Cardiac muscle cell (in vitro differentiated cells and primary cell): ENCODE data around the gene RNF14. TPM values are rescaled to one million over a fixed set of nuclear protein-coding genes. Genes with fewer than 3 reads are reported as not detected.

Experiments used
- DNase-seq, 2 donors: peaks; one replicate each; pipeline versions ENCODE4 v3.0.0 to v3.0.0-alpha.2; 2010 to 2017; ENCODE audit warnings: low read depth in 1 of 2, low spot score in 1 of 2
- H3K27ac ChIP-seq: fragments of 200-600 bp; sonication (generic); 2 replicates; pipeline ENCODE4 v1.5.1; 2016
- H3K27me3 ChIP-seq: fragments of 200-600 bp; sonication (generic); 2 replicates; pipeline ENCODE4 v1.6.0; 2016; ENCODE audit warnings: control low read depth
- H3K36me3 ChIP-seq: fragments of 200-600 bp; sonication (generic); 2 replicates; pipeline ENCODE4 v1.5.1; 2016; ENCODE audit warnings: control low read depth
- H3K4me1 ChIP-seq: fragments of 200-600 bp; sonication (generic); 2 replicates; pipeline ENCODE4 v1.8.1; 2017; ENCODE audit warnings: low read depth, mild to moderate bottlenecking, mixed run types
- H3K4me3 ChIP-seq: fragments of 200-600 bp; sonication (generic); 2 replicates; pipeline ENCODE4 v1.5.1; 2016; ENCODE audit warnings: mild to moderate bottlenecking
- H3K9me3 ChIP-seq: fragments of 200-600 bp; sonication (generic); 2 replicates; pipeline ENCODE4 v1.5.1; 2017; ENCODE audit warnings: low read depth, mild to moderate bottlenecking, control low read depth
- polyA plus RNA-seq: library from polyadenylated mRNA; unstranded; fragments of >200 nt; fragmentation: Nextera tagmentation; extraction: Ambion mirVana; gene quantifications from 2 replicates; pipeline ENCODE4 v1.2.1, GENCODE V29; 2016
- total RNA-seq: library from RNA; depleted of rRNA; stranded (reverse); fragments of >200 nt; gene quantifications from 2 replicates; pipeline ENCODE4 v1.2.3, GENCODE V29; 2016
- TF ChIP-seq, protein P1 (sequence below): IDR thresholded peaks from 2 replicates; pipeline ENCODE4 v1.5.1; 2012; ENCODE audit warnings: low read depth, mild to moderate bottlenecking, low read length

Gene RNF14
- total and polyA plus RNA-seq, 2 experiments from 2014 or later, result 35.4 to 69.2 TPM

DNA sequence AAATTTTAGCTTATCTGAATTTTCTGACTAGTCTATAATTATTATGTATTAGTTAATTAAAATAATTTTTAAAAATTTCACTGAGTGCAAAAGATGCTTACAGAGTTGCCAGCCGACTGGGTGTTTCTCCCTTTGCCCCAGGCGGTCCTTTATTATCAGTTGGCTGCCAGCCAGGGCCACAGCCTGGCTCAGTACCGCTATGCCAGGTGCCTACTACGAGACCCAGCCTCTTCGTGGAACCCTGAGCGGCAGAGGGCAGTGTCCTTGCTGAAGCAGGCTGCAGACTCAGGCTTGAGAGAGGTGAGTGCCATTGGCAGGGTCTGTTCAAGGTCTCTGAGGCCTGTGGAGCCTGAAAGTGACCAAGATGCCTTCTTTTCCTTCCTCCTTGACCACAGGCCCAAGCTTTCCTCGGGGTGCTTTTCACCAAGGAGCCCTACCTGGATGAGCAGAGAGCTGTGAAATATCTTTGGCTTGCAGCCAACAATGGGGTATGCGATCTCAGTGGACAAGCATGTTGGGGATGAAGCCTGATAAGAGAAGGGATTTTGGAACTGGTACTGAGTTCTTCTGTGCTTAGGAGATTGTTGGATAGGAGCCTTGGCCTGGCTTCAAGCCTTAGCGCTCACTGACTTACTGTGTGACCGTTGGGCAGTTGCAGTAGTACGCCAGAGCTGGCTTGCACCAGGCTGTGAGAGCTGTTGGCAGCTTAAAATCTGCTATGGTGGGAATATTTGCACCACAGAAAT, 34.6 kb upstream of the RNF14 start:
- Histone ChIP-seq H3K4me1 (no peaks in the 10 kb centered on the region), H3K4me3 (no peak overlapping the region), H3K27ac (no peak overlapping the region), H3K27me3 (no peaks in the 10 kb centered on the region), H3K36me3 (peaks cover 30% of the 10 kb centered on the region), H3K9me3 (no peaks in the 10 kb centered on the region)
- TF ChIP-seq, protein P1, sequence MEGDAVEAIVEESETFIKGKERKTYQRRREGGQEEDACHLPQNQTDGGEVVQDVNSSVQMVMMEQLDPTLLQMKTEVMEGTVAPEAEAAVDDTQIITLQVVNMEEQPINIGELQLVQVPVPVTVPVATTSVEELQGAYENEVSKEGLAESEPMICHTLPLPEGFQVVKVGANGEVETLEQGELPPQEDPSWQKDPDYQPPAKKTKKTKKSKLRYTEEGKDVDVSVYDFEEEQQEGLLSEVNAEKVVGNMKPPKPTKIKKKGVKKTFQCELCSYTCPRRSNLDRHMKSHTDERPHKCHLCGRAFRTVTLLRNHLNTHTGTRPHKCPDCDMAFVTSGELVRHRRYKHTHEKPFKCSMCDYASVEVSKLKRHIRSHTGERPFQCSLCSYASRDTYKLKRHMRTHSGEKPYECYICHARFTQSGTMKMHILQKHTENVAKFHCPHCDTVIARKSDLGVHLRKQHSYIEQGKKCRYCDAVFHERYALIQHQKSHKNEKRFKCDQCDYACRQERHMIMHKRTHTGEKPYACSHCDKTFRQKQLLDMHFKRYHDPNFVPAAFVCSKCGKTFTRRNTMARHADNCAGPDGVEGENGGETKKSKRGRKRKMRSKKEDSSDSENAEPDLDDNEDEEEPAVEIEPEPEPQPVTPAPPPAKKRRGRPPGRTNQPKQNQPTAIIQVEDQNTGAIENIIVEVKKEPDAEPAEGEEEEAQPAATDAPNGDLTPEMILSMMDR, result no peak
- peak in 1 of 2 donors; percentile 10 for DNase-seq

DNA sequence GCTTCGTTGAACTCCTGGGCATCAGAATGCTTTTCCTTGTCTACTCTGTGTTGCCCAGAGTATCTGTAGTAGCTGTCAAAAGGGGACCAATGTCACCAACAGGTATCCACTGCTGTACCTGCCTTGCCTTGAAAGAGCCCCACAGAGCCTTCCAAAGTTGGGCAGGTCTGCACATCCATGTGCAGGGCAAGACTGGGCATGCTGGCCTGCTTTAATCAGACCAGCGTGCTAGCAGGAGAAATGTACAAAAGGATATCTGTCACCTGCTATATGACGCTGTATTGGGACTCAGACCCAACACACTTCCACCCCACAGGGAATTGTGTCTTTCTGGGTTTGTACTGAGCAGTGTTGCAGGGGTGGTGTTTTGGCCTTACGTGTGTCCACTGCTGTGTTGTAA, 33.4 kb upstream of the RNF14 start:
- Histone ChIP-seq H3K9me3 (no peaks in the 10 kb centered on the region), H3K4me1 (no peaks in the 10 kb centered on the region), H3K36me3 (peaks cover 17% of the 10 kb centered on the region), H3K4me3 (no peak overlapping the region), H3K27me3 (no peaks in the 10 kb centered on the region), H3K27ac (no peak overlapping the region)
- TF ChIP-seq, protein P1, result no peak
- DNase-seq, result no peak

DNA sequence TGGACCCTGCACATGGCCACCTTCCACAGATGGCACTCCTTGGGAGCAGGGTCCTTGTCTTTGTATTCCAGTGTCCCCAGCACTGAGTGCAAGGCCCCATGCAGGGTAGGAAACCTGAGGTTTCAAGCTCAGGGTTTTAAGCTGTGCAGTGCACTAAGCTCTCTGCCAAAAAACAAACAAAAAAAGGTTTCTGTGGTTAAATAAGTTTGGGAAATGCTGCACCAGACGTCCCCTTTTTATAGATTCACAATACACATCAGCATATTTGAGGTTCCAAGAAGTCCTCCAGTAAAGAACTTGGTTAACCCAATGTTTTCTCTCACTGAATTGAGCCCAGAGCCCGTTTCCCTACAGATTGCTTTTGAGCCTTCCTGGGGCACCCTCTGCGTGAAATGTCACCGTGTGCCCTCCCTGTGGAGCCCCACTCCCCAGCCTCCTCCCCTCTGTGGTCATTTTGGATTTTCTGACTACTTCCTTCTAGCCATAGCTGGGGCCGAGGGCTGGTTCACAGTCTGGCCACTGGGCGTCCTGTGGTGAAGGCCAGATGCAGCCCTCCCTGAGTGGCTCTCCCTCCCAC, 28.1 kb upstream of the RNF14 start:
- H3K4me3 ChIP-seq, result no peak overlapping the region
- peaks cover 7% of the 10 kb centered on the region for H3K36me3 ChIP-seq
- no peak overlapping the region for H3K27ac ChIP-seq
- H3K9me3 ChIP-seq, result no peaks in the 10 kb centered on the region
- TF ChIP-seq, protein P1, result no peak
- H3K27me3 ChIP-seq, result no peaks in the 10 kb centered on the region
- no peaks in the 10 kb centered on the region for H3K4me1 ChIP-seq
- DNase-seq, result peak in 1 of 2 donors; percentile 29

DNA sequence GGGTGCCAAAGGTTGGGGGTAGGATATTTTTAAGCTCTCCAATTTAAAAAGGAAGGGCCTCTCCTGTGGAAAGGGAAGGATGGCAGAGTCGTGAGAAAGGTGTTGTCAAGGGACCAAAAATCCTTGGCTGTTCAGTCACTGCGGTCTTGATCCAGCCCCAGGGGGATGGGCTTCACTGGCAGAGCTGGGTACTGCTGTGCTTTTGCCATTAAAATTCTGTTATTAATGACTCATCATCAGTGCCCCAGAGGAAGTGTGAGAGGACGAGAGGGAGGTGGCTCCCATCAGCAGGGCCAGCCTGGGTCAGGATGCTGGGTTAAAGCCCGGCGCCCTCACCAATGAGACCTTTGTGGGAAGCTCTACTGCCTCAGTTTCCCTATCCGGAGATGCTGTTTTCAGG, 27.6 kb upstream of the RNF14 start:
- no peaks in the 10 kb centered on the region for H3K4me1 ChIP-seq
- no peak overlapping the region for H3K27ac ChIP-seq
- TF ChIP-seq, protein P1, result no peak
- no peaks in the 10 kb centered on the region for H3K27me3 ChIP-seq
- H3K4me3 ChIP-seq, result no peak overlapping the region
- DNase-seq, result peak in 1 of 2 donors; percentile 17
- peaks cover 6% of the 10 kb centered on the region for H3K36me3 ChIP-seq
- H3K9me3 ChIP-seq, result no peaks in the 10 kb centered on the region

DNA sequence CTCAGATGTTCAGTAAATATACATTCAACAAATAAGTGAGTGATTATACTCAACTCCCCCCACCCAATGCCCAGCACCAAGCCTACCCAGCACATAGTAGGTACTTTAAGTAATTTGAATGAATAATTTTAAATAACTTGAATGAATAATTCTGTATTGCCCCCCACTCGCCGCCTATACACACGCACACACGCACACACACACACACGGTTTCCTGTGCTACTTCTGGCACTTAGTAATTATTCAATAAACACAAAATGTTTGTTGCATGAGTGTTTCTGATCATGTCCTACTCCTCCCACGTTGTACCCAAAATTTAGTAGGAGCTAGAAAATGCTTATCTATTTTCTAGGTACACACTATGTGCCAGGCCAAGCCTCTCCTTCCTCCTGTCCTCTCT, 27.1 kb upstream of the RNF14 start:
- TF ChIP-seq, protein P1, result no peak
- DNase-seq, result no peak

More for the DNA sequence above, 27.1 kb upstream of the RNF14 start:
- Histone ChIP-seq H3K9me3 (no peaks in the 10 kb centered on the region), H3K36me3 (peaks cover 6% of the 10 kb centered on the region), H3K27me3 (no peaks in the 10 kb centered on the region), H3K27ac (no peak overlapping the region), H3K4me3 (no peak overlapping the region), H3K4me1 (no peaks in the 10 kb centered on the region)
